AG09309 (cell line): ENCODE measurements around the gene ADCY1.

ENCODE experiments used
- DNase-seq: peaks from one replicate; pipeline ENCODE4 v3.0.0-alpha.2; 2010; ENCODE audit warnings: low read depth
- H3K4me3 ChIP-seq: 2 replicates; pipeline ENCODE4 v1.5.1; 2011; ENCODE audit warnings: mild to moderate bottlenecking, low read depth, low read length, moderate library complexity; ENCODE audit not compliant: control insufficient read depth
- TF ChIP-seq, protein P1 (sequence below): IDR thresholded peaks from 2 replicates; pipeline ENCODE4 v1.5.1; 2011; ENCODE audit warnings: mild to moderate bottlenecking, low read depth, low read length, inconsistent platforms; ENCODE audit not compliant: insufficient read depth, control insufficient read depth; ENCODE audit errors: missing control alignments

The ADCY1 gene

DNA sequence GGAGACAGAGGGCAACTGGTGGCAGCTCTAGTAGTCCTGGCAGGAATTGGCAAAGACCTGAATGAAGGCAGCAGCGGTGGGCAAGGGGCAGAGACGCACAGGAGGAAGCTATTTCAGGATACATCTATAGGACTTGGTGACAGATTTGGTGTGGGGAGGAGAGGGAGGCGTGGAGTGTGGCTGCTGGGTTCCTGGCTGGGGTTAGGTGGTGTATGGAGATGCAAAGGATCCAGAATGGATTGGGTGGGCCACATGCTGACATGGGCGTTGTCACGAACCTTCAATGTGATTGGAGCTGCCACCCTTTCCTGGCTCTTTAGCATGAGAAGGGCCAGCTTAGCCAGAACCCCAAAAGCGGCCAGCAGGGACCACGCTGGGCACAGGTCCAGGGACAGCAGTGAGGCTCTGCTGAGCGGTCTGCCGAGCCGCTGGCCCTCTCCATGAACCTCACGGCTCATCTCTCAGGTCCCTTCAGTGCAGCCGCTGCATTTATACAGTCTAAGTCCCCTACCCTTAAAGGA lies 10.2 kb upstream of the ADCY1 start:
- DNase-seq: no peak
- TF ChIP-seq, protein P1, sequence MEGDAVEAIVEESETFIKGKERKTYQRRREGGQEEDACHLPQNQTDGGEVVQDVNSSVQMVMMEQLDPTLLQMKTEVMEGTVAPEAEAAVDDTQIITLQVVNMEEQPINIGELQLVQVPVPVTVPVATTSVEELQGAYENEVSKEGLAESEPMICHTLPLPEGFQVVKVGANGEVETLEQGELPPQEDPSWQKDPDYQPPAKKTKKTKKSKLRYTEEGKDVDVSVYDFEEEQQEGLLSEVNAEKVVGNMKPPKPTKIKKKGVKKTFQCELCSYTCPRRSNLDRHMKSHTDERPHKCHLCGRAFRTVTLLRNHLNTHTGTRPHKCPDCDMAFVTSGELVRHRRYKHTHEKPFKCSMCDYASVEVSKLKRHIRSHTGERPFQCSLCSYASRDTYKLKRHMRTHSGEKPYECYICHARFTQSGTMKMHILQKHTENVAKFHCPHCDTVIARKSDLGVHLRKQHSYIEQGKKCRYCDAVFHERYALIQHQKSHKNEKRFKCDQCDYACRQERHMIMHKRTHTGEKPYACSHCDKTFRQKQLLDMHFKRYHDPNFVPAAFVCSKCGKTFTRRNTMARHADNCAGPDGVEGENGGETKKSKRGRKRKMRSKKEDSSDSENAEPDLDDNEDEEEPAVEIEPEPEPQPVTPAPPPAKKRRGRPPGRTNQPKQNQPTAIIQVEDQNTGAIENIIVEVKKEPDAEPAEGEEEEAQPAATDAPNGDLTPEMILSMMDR: no peak
- H3K4me3 ChIP-seq: no peak overlapping the region

DNA sequence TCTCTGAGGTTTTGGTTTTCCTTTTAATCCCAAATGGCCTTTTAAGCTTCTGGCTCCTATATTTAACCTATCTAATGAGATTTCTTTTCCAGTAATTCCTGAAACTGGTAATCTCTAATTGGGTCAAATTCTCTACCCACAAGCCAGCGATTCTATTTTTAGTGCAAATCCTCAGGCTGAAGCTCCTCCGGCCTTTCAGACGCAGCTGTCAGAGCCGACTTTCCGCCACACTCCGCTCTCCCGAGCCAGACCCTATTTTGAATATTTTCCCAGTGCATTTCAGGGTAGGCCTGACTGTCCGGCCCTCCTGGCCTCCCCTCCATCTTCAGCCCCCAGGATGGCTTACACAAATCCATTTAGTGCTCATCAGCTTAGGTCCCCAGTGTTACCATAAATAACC lies 9.7 kb upstream of the ADCY1 start:
- TF ChIP-seq, protein P1: no peak

DNA sequence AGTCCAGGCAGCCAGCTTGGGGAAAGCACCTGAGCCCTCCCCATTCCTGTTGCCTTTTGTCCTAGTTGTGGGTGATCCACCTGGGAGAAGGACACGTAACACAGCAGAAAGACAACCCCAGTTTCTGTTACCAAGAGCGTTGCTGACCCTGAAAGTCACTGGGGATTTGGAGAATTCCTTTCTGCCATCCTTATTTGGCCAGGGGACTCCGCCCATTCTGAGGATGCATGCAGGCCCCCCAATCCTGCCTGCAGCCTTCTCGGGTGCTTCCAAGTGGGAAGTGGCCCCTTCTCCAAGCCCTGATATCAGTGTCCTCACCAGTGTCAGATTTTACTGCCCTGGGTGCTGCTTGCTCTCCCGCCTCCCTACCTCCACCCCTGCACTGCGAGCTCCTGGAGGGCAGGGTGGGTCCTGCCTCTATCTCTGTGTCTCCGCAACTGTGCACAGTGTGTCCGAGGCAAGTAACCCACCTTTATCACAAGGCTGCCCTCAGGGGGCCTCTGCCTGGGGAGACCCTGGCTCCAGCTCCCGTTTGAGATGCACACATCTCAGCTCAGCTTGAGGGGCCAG lies 9.2 kb upstream of the ADCY1 start:
- TF ChIP-seq, protein P1: no peak
- DNase-seq: no peak
- no peak overlapping the region for H3K4me3 ChIP-seq

More for the DNA sequence above, 9.7 kb upstream of the ADCY1 start:
- DNase-seq: no peak
- no peak overlapping the region for H3K4me3 ChIP-seq

DNA sequence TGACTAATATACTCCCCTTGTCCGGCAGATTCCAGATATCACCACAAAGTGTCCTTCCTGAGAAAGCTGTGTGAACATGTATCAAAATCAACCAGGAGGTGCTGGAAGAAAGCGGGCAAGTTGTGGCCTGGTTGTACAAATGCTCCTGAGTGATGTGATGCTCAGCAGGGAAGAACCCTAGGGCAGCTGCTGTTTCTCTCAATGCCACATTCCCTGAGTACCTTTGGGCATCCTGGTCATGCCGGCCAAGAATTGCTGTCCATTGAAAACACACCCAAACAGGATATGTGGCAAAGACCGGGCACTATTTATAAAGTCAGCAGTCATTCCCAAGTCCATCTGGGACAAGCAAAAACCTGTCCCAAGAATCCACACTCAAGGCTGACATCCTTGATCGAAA lies 7.8 kb upstream of the ADCY1 start:
- TF ChIP-seq, protein P1: no peak
- no peak for DNase-seq
- no peak overlapping the region for H3K4me3 ChIP-seq

DNA sequence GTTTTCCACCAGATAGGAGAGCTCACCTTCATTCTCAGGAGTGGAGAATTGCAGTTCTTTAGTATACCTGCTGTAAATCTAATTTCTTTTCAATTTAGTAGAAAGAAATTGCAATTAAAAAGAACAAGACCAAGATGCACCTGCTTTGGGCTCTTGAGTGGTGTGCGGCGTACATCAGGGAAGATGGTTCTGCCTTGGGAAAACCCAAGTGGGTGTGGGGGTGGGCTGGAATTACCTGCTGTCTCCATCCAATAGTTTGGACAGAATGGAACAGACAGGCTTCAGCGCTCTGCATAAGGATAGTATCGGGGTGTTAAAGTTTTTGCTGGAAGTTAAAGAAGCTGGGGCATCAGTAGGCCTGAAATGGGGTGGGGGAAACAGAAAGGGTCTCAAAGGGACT lies 7.2 kb upstream of the ADCY1 start:
- TF ChIP-seq, protein P1: no peak
- no peak overlapping the region for H3K4me3 ChIP-seq
- no peak for DNase-seq

DNA sequence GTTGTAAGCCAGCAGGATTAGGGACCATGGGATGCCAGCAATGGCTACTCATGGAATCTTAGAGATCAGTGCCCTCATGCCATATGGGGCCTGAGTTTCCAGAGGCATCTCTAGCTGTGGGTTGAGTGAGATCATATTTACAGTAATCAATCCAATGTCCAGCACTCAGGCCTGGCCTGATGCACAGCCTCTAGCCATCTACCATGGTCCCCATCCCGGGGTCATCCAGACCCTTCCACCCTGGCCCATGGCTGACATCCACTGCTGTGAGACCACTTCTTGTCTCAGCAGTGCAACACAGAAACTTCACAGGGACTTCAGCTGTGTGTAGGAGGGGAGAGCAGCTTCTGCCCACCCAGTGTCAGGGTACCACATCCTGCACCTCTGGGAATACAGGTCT lies 6.5 kb upstream of the ADCY1 start:
- no peak for DNase-seq
- no peak overlapping the region for H3K4me3 ChIP-seq
- TF ChIP-seq, protein P1: no peak

DNA sequence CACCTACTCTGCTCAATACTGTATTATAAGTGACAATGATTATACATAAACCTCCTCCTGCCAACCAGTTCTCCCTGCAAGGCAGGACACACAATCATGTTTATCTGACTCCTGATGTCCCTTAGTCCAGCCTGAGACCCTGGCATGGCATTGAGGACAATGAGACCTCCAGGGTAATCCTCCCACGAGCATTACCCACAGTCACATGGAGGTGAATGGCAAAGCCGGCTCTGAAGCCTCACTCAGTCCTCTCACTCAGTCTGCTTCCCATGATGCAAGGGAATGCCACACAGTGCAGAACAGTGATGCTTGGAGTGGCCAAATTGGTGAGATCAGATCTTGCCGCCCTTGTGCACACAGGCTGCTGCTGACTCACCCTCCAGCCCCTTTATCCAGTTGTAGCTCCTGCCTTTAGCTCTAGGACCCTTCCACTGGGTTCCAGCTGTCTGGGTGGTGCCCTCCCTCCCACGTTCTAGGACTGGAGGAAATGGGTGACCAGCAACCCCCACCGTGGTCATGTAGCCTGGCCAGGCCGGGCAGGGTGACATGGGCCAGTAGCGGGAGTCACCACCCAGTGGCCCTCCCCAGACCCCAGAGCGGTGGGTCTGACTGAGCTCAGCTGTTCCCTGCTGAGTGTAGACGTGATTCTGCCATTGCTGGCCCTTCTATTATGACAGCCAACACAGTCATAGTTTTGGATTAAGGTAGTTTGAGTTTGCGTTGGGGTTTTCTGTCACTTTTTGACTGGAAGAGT lies 5.5 kb upstream of the ADCY1 start:
- TF ChIP-seq, protein P1: no peak
- no peak for DNase-seq
- H3K4me3 ChIP-seq: no peak overlapping the region
